Activated T-cell treated with anti-CD3 and anti-CD28 coated beads, Interleukin-2, amount 50 U/mL, for 4 hours (primary cell): ENCODE measurements around the gene THTPA. TPM values are rescaled to one million over a fixed set of nuclear protein-coding genes. Genes with fewer than 3 reads are reported as not detected.
A peak's percentile ranks its signal among the peaks of the same experiment; 100 is the strongest.
"Not testable (repeated sequence)": the region's sequence is repeated elsewhere in the genome, so short reads cannot be mapped to it uniquely, and the experiment has no call there.

Experiments used
- ATAC-seq, 2 donors: fragments of 200-7000 bp; cut with Tn5 transposase; one replicate each; pipeline ENCODE4 v1.10.0; 2021
- DNase-seq: peaks from one replicate; pipeline ENCODE4 v3.0.0-alpha.2; 2020
- H3K27me3 Mint-ChIP-seq: one replicate; pipeline ENCODE4 v1.8.0; 2021; ENCODE audit warnings: low read depth, mixed read lengths
- H3K36me3 Mint-ChIP-seq: one replicate; pipeline ENCODE4 v1.8.0; 2022; ENCODE audit warnings: mixed read lengths; ENCODE audit not compliant: insufficient read depth
- H3K4me1 Mint-ChIP-seq: one replicate; pipeline ENCODE4 v1.8.0; 2021; ENCODE audit warnings: low read depth, mixed read lengths
- H3K4me3 Mint-ChIP-seq: one replicate; pipeline ENCODE4 v1.8.0; 2021; ENCODE audit warnings: mild to moderate bottlenecking, moderate library complexity, mixed read lengths
- H3K9me3 Mint-ChIP-seq: one replicate; pipeline ENCODE4 v1.8.0; 2021; ENCODE audit warnings: mixed read lengths
- total RNA-seq, 3 donors: library from RNA; stranded (reverse); gene quantifications; one replicate each; pipeline ENCODE4 v1.2.1, GENCODE V29; 2021

THTPA gene
- total RNA-seq, 3 donors from 2014 or later = 17.1 to 18.8 (median 17.6) TPM

GRCh38 chr14:23589606-23590005, 33.5 kb downstream of the THTPA start:
- Mint-ChIP-seq H3K36me3 (no peaks in the 10 kb centered on the region), H3K9me3 (no peaks in the 10 kb centered on the region), H3K4me3 (no peak overlapping the region), H3K27me3 (peaks cover 17% of the 10 kb centered on the region), H3K4me1 (peaks cover 5% of the 10 kb centered on the region)
- DNase-seq (no peak), ATAC-seq (no peak)

DNA sequence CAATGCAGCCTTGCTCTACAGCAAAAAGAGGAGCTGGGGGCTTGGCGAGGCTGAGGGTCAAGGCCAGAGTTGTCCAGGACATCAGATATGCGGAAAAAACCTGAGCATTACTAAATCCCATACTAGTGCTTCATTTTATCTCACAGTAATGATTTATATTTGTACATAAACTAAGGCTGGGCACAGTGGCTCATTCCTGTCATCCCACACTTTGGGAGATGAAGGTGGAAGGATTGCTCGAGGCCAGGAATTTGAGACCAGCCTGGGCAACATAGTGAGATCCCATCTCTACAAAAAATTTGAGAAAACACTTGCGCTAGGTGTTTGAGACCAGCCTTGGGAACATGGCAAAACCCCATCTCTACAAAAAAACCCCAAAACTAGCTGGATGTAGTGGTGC, 34.1 kb downstream of the THTPA start:
- Mint-ChIP-seq H3K4me3 (no peak overlapping the region), H3K27me3 (peaks cover 17% of the 10 kb centered on the region), H3K36me3 (no peaks in the 10 kb centered on the region), H3K4me1 (peaks cover 5% of the 10 kb centered on the region), H3K9me3 (no peaks in the 10 kb centered on the region)
- DNase-seq = no peak
- no peak for ATAC-seq

DNA sequence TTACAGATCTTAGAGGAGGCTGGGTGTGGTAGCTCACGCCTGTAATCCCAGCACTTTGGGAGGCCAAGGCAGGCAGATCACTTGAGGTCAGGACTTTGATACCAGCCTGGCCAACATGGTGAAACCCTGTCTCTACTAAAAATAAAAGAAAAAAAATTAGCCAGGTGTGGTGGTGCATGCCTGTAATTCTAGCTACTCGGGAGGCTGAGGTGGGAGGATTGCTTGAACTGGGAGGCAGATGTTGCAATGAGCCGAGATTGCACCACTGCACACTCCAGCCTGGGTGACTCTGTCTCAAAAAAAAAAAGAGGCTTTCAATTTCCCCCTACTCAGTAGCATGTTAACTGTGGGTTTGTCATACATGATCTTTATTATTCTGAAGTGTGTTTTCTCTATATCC, 38.1 kb downstream of the THTPA start:
- not testable (repeated sequence) for H3K4me1 Mint-ChIP-seq, ATAC-seq, DNase-seq, H3K36me3 Mint-ChIP-seq, H3K9me3 Mint-ChIP-seq, H3K4me3 Mint-ChIP-seq, H3K27me3 Mint-ChIP-seq

- Mint-ChIP-seq H3K9me3 (peaks cover 7% of the 10 kb centered on the region), H3K4me3 (no peak overlapping the region), H3K4me1 (no peaks in the 10 kb centered on the region), H3K27me3 (no peaks in the 10 kb centered on the region), H3K36me3 (no peaks in the 10 kb centered on the region)
- DNase-seq = no peak
- no peak for ATAC-seq
Observed at GRCh38 chr14:23600322-23600707, 44.2 kb downstream of the THTPA start.

DNA sequence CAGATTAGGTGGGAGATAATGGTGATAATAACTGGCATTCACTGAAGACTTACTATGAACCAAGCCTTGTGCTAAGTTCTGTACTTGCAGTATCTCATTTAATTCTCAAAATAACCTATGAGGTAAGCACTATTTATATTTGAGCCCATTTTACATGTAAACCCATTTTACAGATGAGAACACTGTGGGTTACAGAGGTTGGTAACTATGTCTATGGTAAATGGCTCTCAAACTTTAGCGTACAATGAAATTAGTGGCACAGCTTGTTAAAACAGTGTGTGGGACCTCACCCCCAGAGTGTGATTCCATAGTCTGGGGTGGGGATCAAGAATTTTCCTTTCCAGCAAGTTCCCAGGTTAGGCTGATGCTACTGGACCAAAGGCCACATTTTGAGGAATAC, 44.7 kb downstream of the THTPA start:
- Mint-ChIP-seq H3K9me3 (peaks cover 7% of the 10 kb centered on the region), H3K4me1 (peaks cover 3% of the 10 kb centered on the region), H3K4me3 (no peak overlapping the region), H3K27me3 (no peaks in the 10 kb centered on the region), H3K36me3 (no peaks in the 10 kb centered on the region)
- ATAC-seq = no peak
- no peak for DNase-seq

DNA sequence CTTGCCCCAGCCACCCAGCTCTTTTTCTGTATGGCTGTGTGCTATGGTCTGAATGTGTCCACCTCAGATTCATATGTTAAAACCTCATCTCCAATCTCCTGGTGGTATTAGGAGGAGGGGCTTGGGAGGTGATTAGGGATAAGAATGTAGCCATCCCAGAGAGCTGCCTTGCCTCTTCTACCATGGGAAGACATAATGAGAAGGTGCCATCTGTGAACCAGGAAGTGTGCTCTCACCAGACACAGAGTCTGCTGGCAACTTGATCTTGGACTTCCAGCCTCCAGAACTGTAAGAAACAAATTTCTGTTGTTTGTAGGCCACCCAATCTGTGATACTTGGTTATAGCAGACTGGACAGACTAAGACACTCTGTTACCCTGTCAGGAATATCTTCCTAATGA, 45.4 kb downstream of the THTPA start:
- Mint-ChIP-seq H3K36me3 (no peaks in the 10 kb centered on the region), H3K27me3 (no peaks in the 10 kb centered on the region), H3K4me1 (peaks cover 7% of the 10 kb centered on the region), H3K4me3 (no peak overlapping the region), H3K9me3 (peaks cover 7% of the 10 kb centered on the region)
- ATAC-seq (no peak), DNase-seq (no peak)

DNA sequence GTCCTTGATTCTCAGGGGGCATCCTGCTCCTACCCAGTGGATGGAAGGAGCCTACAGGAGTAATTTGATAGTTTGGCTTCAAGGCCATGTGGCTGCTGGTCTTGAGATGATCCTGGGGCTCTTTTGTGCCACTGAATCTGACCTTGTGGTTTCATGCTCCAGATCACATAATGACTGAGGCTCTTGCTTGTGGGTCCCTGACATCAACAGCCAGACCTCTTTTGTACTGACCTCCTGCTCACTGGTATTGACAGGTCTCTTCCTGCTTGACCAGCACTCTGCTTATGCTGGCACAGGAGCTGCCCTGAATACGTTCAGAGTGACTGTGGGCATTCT, 45.7 kb downstream of the THTPA start:
- Mint-ChIP-seq H3K36me3 (no peaks in the 10 kb centered on the region), H3K4me1 (peaks cover 10% of the 10 kb centered on the region), H3K9me3 (peaks cover 7% of the 10 kb centered on the region), H3K4me3 (no peak overlapping the region), H3K27me3 (no peaks in the 10 kb centered on the region)
- ATAC-seq (no peak), DNase-seq (no peak)

DNA sequence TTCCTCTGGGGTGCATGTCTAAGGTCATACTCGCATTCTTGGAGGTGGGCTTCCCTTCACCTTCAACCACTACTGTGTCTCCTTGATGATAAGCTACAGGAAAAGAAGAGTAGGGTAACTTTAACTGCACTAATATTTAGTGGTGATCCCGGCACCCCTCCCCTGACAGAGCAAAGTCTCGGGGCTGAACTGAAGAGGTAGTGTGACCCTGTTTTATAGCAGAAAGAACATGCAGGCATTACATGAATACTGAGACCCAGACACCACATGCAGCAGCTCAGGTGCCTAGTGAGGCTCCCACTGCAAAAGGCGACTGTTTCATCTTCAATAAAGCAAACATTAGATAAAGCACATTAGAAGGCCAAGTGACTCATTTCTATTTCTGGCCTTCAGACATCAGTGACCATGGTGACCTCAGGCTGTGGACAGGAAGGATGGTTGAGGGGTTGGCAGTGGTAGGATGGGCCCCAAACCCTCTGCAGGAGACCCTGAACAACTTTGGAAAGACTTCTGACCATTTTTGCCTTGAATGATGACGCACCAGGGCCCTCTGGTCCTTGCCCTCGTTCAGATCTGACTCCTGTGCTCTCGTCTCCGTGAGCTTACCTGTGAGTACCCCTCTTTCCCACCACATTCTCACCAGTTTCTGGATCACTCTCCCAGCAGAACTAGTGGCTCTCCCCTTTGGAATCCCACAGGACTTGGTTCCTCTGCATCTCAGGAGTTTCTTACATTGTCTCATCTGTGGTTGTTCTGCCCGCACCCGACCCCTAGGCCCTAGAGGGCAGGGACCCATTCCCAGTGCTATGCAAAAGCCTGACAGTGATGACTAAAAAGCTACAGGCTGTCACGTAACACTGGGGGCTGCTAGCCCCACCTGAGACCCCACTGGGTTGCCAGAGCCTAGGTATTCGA, 46.4 kb downstream of the THTPA start:
- no peaks in the 10 kb centered on the region for H3K36me3 Mint-ChIP-seq
- no peak for DNase-seq
- no peak for ATAC-seq
- peaks cover 7% of the 10 kb centered on the region for H3K9me3 Mint-ChIP-seq
- H3K4me3 Mint-ChIP-seq = no peak overlapping the region
- peaks cover 12% of the 10 kb centered on the region for H3K4me1 Mint-ChIP-seq
- no peaks in the 10 kb centered on the region for H3K27me3 Mint-ChIP-seq

GRCh38 chr14:23603103-23603502, 47.0 kb downstream of the THTPA start:
- no peaks in the 10 kb centered on the region for H3K27me3 Mint-ChIP-seq
- H3K4me3 Mint-ChIP-seq = no peak overlapping the region
- DNase-seq (no peak), ATAC-seq (no peak)
- no peaks in the 10 kb centered on the region for H3K36me3 Mint-ChIP-seq
- peaks cover 7% of the 10 kb centered on the region for H3K9me3 Mint-ChIP-seq
- peaks cover 12% of the 10 kb centered on the region for H3K4me1 Mint-ChIP-seq

DNA sequence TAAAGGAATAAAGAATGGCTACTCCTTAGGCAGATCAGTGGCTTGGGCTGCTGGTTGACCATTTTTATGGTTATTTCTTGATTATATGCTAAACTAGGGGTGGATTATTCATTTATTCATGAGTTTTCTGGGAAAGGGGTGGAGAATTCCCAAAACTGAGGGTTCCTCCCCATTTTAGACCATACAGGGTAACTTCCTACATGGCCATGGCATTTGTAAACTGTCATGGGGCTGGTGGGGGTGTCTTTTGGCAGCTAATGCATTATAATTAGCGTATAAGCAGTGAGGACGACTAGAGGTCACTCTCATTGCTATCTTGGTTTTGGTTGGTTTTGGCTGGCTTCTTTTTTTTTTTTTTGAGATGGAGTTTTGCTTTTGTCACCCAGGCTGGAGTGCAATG, 48.1 kb downstream of the THTPA start:
- H3K36me3 Mint-ChIP-seq = peaks cover 2% of the 10 kb centered on the region
- H3K27me3 Mint-ChIP-seq = no peaks in the 10 kb centered on the region
- DNase-seq (no peak), ATAC-seq (no peak)
- H3K4me3 Mint-ChIP-seq = no peak overlapping the region
- H3K4me1 Mint-ChIP-seq = peaks cover 18% of the 10 kb centered on the region
- H3K9me3 Mint-ChIP-seq = peaks cover 11% of the 10 kb centered on the region

- peaks cover 9% of the 10 kb centered on the region for H3K9me3 Mint-ChIP-seq
- peaks cover 2% of the 10 kb centered on the region for H3K36me3 Mint-ChIP-seq
- no peak overlapping the region for H3K4me3 Mint-ChIP-seq
- no peak for ATAC-seq
- DNase-seq = no peak
- no peaks in the 10 kb centered on the region for H3K27me3 Mint-ChIP-seq
- peaks cover 24% of the 10 kb centered on the region for H3K4me1 Mint-ChIP-seq
Observed at GRCh38 chr14:23604675-23605170, 48.7 kb downstream of the THTPA start.

DNA sequence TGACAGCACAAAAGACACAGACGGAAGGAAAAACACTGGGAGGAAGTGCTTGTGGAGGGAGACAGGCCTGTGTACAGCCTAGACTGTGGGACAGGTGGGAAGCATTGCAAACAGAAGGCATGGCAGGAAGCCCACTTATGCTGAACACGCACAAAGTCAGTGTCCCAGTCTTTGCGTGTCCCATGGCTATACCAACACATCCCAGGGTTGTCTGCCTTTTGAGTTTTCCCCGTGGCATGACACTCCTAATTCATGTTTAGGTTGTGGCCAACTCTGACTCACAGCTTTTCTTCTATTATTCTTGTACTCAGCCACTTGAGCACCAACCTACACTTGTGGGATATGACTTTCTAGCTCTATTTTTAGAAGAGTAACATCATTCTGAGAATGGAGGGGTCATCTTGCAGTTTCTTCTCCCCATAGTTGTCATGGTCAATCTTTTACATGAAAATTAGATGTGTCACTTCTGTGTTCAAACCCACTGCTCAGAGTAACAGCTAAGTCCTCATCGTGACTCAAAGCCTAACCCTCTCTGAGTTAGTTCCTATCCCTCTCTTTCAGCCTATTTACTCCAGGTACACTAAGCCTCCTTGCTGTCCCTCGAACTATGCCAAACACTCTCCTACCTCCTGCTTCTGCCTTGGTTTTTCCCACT, 50.0 kb downstream of the THTPA start:
- Mint-ChIP-seq H3K4me1 (peaks cover 37% of the 10 kb centered on the region), H3K9me3 (peaks cover 6% of the 10 kb centered on the region), H3K4me3 (peak overlapping the region; percentile 43), H3K36me3 (peaks cover 2% of the 10 kb centered on the region), H3K27me3 (no peaks in the 10 kb centered on the region)
- DNase-seq = no peak
- peak; percentile 83 to 84 for ATAC-seq

DNA sequence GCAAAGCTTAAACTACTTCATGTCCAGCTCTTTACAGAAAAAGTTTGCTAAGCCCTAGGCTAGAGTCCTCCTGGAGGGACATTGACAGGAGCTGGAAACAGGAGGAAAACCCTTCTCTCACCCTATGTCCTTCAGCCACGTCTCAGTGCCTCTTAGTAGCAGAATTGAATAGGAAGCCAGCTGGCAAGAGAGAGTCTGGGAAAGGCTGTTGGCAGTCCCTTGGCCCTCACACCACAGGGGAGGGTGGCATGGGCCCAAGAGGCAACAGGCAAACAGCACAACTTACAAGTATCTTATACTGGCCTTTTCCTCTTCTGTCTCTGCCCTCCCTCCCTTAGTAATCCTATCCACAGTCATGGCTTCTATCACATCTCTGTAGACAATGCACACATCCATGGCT, 52.4 kb downstream of the THTPA start:
- H3K27me3 Mint-ChIP-seq = no peaks in the 10 kb centered on the region
- peaks cover 6% of the 10 kb centered on the region for H3K9me3 Mint-ChIP-seq
- ATAC-seq (no peak), DNase-seq (no peak)
- peaks cover 2% of the 10 kb centered on the region for H3K36me3 Mint-ChIP-seq
- no peak overlapping the region for H3K4me3 Mint-ChIP-seq
- H3K4me1 Mint-ChIP-seq = peaks cover 42% of the 10 kb centered on the region

DNA sequence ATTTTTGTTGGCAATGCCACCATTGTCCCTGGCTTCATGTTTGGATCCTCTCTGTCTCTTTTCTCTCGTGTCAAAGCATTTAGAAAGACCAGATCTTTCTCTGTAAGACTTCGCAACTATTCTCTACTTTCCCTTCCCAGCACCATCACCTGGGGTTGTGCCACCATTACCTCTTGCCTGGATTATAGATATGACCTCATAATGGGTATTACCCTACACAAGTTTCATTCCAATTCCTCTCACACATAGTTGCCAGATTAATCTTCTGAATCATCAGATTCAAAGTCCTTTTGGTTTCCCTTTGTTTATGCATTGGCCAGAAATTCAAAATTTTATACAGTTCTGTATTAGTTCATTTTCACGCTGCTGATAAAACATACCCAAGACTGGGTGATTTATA, 52.9 kb downstream of the THTPA start:
- peaks cover 6% of the 10 kb centered on the region for H3K9me3 Mint-ChIP-seq
- H3K27me3 Mint-ChIP-seq = no peaks in the 10 kb centered on the region
- H3K36me3 Mint-ChIP-seq = peaks cover 2% of the 10 kb centered on the region
- H3K4me3 Mint-ChIP-seq = peak overlapping the region; percentile 24
- peak; percentile 38 to 52 for ATAC-seq
- peaks cover 42% of the 10 kb centered on the region for H3K4me1 Mint-ChIP-seq
- DNase-seq = no peak
